GM12892 (cell line): ENCODE data around the gene PDGFRB.

Experiments used
- POLR2A ChIP-seq: IDR thresholded peaks from 2 replicates; pipeline ENCODE4 v1.6.1; 2011; ENCODE audit warnings: low read depth, low read length, control low read depth
- POLR2AphosphoS5 ChIP-seq: IDR thresholded peaks from 2 replicates; pipeline ENCODE4 v1.6.1; 2011; ENCODE audit warnings: low read depth, low read length, control low read depth
- TAF1 ChIP-seq: IDR thresholded peaks from 2 replicates; pipeline ENCODE4 v1.6.1; 2011; ENCODE audit warnings: low read depth, mild to moderate bottlenecking, control low read depth, low read length, borderline replicate concordance

GRCh38 chr5:150120617-150121447 lies 34.8 kb downstream of the PDGFRB start:
- no peak for TF ChIP-seq TAF1
- no peak for TF ChIP-seq POLR2A
- TF ChIP-seq POLR2AphosphoS5, result no peak
